Adrenal gland (tissue), 19 donors: ENCODE results near the gene ERICH2. TPM values are rescaled to one million over a fixed set of nuclear protein-coding genes. Genes with fewer than 3 reads are reported as not detected.
A peak's percentile ranks its signal among the peaks of the same experiment; 100 is the strongest.

Source experiments
- DNase-seq, 7 donors: peaks; one replicate each; pipeline ENCODE4 v3.0.0-alpha.2; 2019 to 2020
- H3K27ac ChIP-seq, 5 donors: fragments of 200-600 bp; sonication (generic) in 4 of 5; 1 replicate in 3 of 5; 2 replicates in 2 of 5; pipeline versions ENCODE4 v1.5.1 to v1.8.0; 2016 to 2020; ENCODE audit warnings: mild to moderate bottlenecking in 1 of 5
- H3K27me3 ChIP-seq: fragments of 200-600 bp; 2 replicates; pipeline ENCODE4 v1.8.0; 2021
- H3K36me3 ChIP-seq, 2 donors: fragments of 200-600 bp; replicated peaks in 1 of 2; 1 replicate in 1 of 2; 2 replicates in 1 of 2; pipeline versions ENCODE4 v1.5.1 to v1.8.0; 2018 to 2022
- H3K4me1 ChIP-seq, 2 donors: fragments of 200-600 bp; replicated peaks in 1 of 2; 1 replicate in 1 of 2; 2 replicates in 1 of 2; pipeline versions ENCODE4 v1.5.1 to v1.8.0; 2018 to 2021
- H3K4me3 ChIP-seq, 4 donors: fragments of 200-600 bp; sonication (generic) in 3 of 4; one replicate each; pipeline ENCODE4 v1.5.1; 2016 to 2018
- H3K9me3 ChIP-seq, 3 donors: fragments of 200-600 bp; sonication (generic) in 1 of 3; replicated peaks in 1 of 3; 1 replicate in 2 of 3; 2 replicates in 1 of 3; pipeline versions ENCODE4 v1.5.1 to v1.8.0; 2016 to 2021
- POLR2A ChIP-seq, 2 donors: fragments of 450-650 bp; IDR thresholded peaks; one replicate each; pipeline ENCODE4 v1.6.1; 2017; ENCODE audit warnings: antibody characterized with exemption in 2 of 2, mild to moderate bottlenecking in 2 of 2, moderate library complexity in 1 of 2
- WGBS, 4 donors: extraction: QIAGEN DNeasy Blood & Tissue Kit in 2 of 4; methylation state at CpG; one replicate each; pipeline versions ENCODE4 v1.1.5 to v1.1.7; 2013 to 2017; 5-methylcytosine and 5-hydroxymethylcytosine counted together
- intact Hi-C, 2 donors: fragments of 100-400 bp; cut with DNase I; formaldehyde crosslinking; loops; one replicate each; pipeline versions ENCODE4 v1.14.1 to v1.15.0; 2022 to 2023
- long read RNA-seq, 10 donors: library from polyadenylated mRNA in 3 of 10; unstranded in 2 of 10; stranded (forward) in 1 of 10; transcript quantifications; one replicate each; pipeline ENCODE4 v2.0.0 and lab custom pipeline, GENCODE V29; 2021 to 2026
- polyA plus RNA-seq, 3 donors: library from polyadenylated mRNA; stranded (reverse); fragments of 200-250 nt in 2 of 3; fragments of 350-450 nt in 1 of 3; fragmentation: Illumina TruSeq in 1 of 3; extraction: RNeasy Lipid Tissue Mini Kit (QIAGEN cat#74804) in 1 of 3; gene quantifications; one replicate each; pipeline ENCODE4 v1.2.3, GENCODE V29; 2013 to 2014
- total RNA-seq, 9 donors: library from RNA; depleted of rRNA in 4 of 9; stranded (reverse); fragments of >200 nt in 4 of 9; fragments of 120-200 nt in 1 of 9; fragmentation: NEBNext Ultra II Directional in 1 of 9; extraction: Animal tissue kit (Norgen Biotek cat#: 25700) in 1 of 9; gene quantifications; one replicate each; pipeline versions ENCODE4 v1.1.0 to v1.2.4, GENCODE V29; 2013 to 2023
- TF ChIP-seq, protein P1 (sequence below), 6 experiments: fragments of 450-650 bp in 4 of 6; fragments of 200-600 bp in 2 of 6; sonication (generic) in 1 of 6; IDR thresholded peaks; 1 replicate in 5 of 6; 2 replicates in 1 of 6; pipeline versions ENCODE4 v1.5.1 to v1.8.0; 2016 to 2021; ENCODE audit warnings: antibody characterized with exemption in 6 of 6, mild to moderate bottlenecking in 2 of 6, moderate library complexity in 1 of 6
- donor health status: healthy with polysubstance abuse.
- donor health status: Bipolar disorder and iron deficiency.
- donor health status: DM: yes; HTN: yes; CAD: no.
- donor health status: DM: no; HTN: no; CAD: no.
- donor health status: DM: no; HTN: no; CAD: no.
- donor health status: DM: yes; HTN: yes; CAD: no.

Gene ERICH2
- under 1 TPM in 3 of 9 donors, not detected in 6; 0.39 to 0.72 (median 0.57) TPM for total RNA-seq
- 1 to 10 TPM; 1.2 to 1.7 (median 1.5) TPM for polyA plus RNA-seq
- long read RNA-seq, donor 1 = 0 reads
- long read RNA-seq, donor 2 = 0 reads
- long read RNA-seq, donor 3 = 0 reads
- long read RNA-seq, donor 4 = 0 reads
- long read RNA-seq, donor 5 = 0 reads
- long read RNA-seq, donor 6 = 0 reads
- long read RNA-seq, donor 7 = 0 reads
- long read RNA-seq, donor 8 = 0 reads
- long read RNA-seq, donor 9 = 0 reads
- long read RNA-seq, donor 10 = 0 reads

GRCh38 chr2:170770008-170770605 is at the start of gene ERICH2:
Gene ERICH2, plus strand, starts transcription at chr2:170770378. Its CDS starts 304 bp downstream, at chr2:170770682.
- TF ChIP-seq, protein P1, sequence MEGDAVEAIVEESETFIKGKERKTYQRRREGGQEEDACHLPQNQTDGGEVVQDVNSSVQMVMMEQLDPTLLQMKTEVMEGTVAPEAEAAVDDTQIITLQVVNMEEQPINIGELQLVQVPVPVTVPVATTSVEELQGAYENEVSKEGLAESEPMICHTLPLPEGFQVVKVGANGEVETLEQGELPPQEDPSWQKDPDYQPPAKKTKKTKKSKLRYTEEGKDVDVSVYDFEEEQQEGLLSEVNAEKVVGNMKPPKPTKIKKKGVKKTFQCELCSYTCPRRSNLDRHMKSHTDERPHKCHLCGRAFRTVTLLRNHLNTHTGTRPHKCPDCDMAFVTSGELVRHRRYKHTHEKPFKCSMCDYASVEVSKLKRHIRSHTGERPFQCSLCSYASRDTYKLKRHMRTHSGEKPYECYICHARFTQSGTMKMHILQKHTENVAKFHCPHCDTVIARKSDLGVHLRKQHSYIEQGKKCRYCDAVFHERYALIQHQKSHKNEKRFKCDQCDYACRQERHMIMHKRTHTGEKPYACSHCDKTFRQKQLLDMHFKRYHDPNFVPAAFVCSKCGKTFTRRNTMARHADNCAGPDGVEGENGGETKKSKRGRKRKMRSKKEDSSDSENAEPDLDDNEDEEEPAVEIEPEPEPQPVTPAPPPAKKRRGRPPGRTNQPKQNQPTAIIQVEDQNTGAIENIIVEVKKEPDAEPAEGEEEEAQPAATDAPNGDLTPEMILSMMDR (IDR thresholded peaks at IDR 0.05) = peak in 2 of 6 experiments; percentile 2 to 26
- no peak for TF ChIP-seq POLR2A (IDR thresholded peaks at IDR 0.05)
- no peaks in the 10 kb centered on the region for H3K9me3 ChIP-seq
- peaks cover 0 to 6% of the 10 kb centered on the region in 2 donors for H3K4me1 ChIP-seq
- intact Hi-C loops = loop anchor here in 1 of 2 donors (10.0 kb wide), 1 partner anchor 55 kb away; the partner anchor contains the start of gene SP5
- H3K27ac ChIP-seq = peak within 1 kb of the TSS in 3 of 5 donors; percentile 21 to 60 (median 50)
- H3K4me3 ChIP-seq = peak within 1 kb of the TSS in 3 of 4 donors; percentile 28 to 84 (median 55)
- peak; percentile 47 to 71 (median 56) for DNase-seq
- no peaks in the 10 kb centered on the region for H3K36me3 ChIP-seq
- H3K27me3 ChIP-seq = no peaks in the 10 kb centered on the region
- 4 to 9% (median 5%) methylated on average over 8 to 13 of the region's 13 CpGs for WGBS, 4 donors

- peaks cover 0 to 8% of the 10 kb centered on the region in 2 donors for H3K4me1 ChIP-seq
- 82 to 89% (median 86%) methylated on average over 3 of the region's 3 CpGs for WGBS, 4 donors
- TF ChIP-seq, protein P1 (IDR thresholded peaks at IDR 0.05) = no peak
- no peak for TF ChIP-seq POLR2A (IDR thresholded peaks at IDR 0.05)
- no peaks in the 10 kb centered on the region for H3K36me3 ChIP-seq
- no peak overlapping the region for H3K27ac ChIP-seq
- DNase-seq = no peak
- no peak overlapping the region for H3K4me3 ChIP-seq
- intact Hi-C loops = no loop called here
- H3K9me3 ChIP-seq = no peaks in the 10 kb centered on the region
- peaks cover 12% of the 10 kb centered on the region for H3K27me3 ChIP-seq
These were observed 48.5 kb upstream of the ERICH2 start for GRCh38 chr2:170721678-170722077.

GRCh38 chr2:170722301-170722700 is 47.9 kb upstream of the ERICH2 start:
- Histone ChIP-seq H3K4me1 (peaks cover 0 to 3% of the 10 kb centered on the region in 2 donors), H3K9me3 (no peaks in the 10 kb centered on the region), H3K4me3 (no peak overlapping the region), H3K27ac (no peak overlapping the region), H3K27me3 (peaks cover 7% of the 10 kb centered on the region), H3K36me3 (no peaks in the 10 kb centered on the region)
- intact Hi-C loops = no loop called here
- no peak for TF ChIP-seq POLR2A (IDR thresholded peaks at IDR 0.05)
- TF ChIP-seq, protein P1 (IDR thresholded peaks at IDR 0.05) = no peak
- no peak for DNase-seq

GRCh38 chr2:170723446-170723958 is 46.7 kb upstream of the ERICH2 start:
- no peak for TF ChIP-seq POLR2A (IDR thresholded peaks at IDR 0.05)
- TF ChIP-seq, protein P1 (IDR thresholded peaks at IDR 0.05) = no peak
- WGBS, 4 donors = 60 to 63% (median 62%) methylated on average over 2 of the region's 2 CpGs
- no peaks in the 10 kb centered on the region for H3K9me3 ChIP-seq
- no peak for DNase-seq
- intact Hi-C loops = no loop called here
- no peaks in the 10 kb centered on the region for H3K27me3 ChIP-seq
- H3K36me3 ChIP-seq = no peaks in the 10 kb centered on the region
- no peak overlapping the region for H3K27ac ChIP-seq
- H3K4me1 ChIP-seq = no peaks in the 10 kb centered on the region
- H3K4me3 ChIP-seq = no peak overlapping the region
